Activated CD4-positive, alpha-beta T cell treated with anti-CD3 and anti-CD28 coated beads for 1 hour (primary cell): ENCODE data around the gene SLC1A1.
"Not testable (repeated sequence)": the region's sequence is repeated elsewhere in the genome, so short reads cannot be mapped to it uniquely, and the experiment has no call there.

Experiments
- DNase-seq: peaks from one replicate; pipeline ENCODE4 v3.0.0-alpha.2; 2020

The SLC1A1 gene

DNA sequence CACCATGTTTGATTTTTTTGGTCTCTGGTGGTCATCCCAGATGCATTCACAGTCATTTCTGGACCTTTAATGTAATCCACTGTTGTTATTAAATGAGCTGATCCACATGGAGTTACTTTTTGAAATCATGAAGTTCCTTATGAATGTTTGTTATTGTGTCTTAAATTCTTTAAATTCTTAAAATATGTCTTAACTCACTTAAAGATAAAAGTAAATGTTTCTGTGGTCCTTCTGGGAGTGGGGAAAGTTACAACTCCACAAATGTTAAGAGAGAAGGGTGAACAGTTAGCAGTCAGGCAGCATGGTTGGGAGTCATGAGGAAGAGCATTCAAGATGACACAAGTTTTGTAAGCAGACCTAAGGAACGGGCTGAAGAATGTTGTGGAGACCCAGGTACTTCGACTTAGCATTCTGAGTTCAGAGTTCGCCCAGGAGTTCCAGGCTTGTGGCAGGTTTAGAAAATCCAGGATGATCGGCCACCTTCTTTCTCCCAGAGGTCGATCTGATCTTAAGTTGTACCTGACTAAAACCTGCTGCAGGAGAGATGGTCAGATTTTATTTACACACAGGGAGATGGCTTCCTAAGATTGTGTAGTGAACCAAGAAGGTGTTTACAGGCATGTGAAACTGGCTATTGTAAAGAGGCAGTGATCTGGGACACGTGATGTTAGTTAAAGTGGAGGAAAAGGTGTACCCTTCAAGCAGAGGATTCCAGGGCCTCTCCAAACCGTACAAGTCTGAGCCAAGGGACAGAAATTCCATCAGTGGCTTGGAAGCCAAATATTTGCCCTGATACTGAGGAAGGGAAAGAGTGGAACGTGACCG, 17.2 kb downstream of the SLC1A1 start:
- DNase-seq = no peak

DNA sequence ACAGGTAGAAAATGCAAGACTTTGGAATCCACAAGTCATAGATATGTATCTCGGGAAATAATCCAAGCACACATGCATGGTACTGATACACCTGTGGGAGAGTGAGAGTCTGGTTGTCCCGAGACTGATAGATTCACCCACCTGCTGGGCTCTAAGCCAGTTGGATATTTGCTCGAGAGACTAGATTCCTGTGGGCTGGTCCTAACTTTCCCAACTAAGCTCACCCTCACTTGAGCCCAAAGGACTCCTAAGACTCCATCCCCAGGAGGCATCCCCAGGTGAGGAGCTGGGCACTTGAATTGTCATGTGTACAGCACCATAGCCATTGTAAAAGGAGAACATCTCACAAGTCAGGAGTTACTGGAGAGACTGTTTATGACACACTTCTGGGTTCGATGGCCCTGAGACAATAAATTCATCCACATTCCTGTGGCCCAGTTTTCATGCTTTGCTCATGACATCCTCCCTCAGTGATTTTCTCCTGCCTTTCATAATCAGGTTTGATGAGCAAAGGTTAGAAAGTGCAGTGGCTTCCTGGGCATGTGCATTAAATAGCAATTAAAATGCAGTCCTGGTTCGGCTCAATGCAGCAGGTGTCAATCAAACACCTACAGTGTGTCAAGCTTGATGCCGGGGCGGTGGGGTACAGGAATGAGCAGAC, 18.1 kb downstream of the SLC1A1 start:
- DNase-seq = no peak

DNA sequence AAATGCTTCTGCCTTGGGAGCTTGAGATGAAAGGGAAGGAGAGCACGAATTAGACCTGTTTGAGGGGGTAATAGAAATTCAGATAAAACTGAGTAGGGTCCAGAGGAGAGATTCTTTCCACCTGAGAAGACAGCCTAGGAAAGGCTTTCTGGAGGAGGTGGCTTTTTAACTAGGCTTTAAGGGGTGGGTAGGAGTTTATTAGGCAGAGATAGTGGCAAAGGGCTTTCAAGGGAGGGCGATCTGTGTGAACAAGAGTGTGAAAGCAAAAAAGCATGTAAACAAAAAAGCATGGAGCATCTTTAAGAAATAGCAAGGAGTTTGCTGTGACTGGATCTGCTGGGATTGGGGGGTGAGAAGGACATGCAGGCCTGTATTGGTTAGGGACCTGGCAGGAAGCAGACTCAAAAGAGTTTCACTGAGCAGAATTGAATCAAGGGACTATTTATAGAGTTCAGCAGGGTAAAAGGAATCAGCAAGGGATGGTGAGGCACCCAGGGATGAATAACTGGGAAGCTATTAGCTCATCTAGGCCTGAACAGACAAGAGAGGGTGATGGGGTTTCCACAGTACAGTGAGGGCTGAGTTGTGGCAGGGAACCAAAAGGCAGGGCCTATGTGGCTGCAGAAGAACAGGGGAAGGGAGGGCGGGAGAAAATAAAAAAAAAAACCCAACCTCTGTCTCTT, 18.8 kb downstream of the SLC1A1 start:
- no peak for DNase-seq

DNA sequence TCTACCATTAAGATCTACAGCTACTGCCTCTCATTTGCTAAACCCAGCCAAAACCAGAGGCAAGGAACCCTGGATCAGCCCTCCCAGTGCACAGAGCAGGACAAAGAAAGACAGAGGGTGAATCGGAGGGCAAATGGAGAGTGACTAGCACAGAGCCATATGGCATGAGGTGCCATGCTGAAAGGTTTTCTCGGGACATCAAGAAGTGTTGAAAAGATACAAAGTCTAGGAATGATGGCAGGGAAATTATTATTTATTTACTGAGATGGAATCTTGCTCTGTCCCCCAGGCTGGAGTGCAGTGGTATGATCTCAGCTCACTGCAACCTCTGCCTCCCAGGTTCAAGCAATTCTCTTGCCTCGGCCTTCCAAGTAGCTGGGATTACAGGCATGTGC, 19.3 kb downstream of the SLC1A1 start:
- DNase-seq = no peak

DNA sequence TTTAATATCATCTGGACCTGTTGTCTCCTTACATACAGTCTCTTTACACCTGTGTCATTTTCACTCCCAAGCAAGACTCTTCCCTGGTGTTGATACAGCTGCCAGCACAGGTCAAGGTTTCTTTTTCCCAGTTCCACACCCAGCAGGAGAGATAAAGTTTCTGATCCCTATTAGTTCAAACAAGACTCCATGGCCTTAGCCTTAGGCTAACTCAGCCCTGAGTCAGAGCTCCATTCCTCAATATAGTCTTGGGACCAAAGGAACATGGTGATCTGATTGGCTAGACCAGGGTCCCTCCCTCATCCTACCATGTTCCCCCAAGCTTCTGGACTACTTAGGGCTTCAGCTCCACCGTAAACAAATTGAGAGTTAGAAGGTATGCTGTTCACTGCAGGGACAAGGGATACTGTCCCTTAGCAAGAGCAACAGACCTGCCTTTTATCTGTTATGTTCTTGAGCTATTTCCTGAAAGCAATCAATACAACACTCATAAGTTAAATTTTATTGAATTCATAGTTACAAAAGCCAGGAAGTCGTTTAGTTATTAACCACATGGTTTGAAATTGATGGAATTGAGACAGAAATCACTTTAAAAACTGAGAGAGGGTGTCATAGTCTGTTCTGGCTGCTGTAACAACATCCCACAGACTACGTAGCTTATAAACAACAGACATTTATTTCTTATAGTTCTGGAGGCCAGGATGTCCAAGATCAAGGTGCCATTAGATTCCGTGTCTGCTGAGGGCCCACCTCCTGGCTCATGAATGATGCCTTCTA, 20.5 kb downstream of the SLC1A1 start:
- no peak for DNase-seq

DNA sequence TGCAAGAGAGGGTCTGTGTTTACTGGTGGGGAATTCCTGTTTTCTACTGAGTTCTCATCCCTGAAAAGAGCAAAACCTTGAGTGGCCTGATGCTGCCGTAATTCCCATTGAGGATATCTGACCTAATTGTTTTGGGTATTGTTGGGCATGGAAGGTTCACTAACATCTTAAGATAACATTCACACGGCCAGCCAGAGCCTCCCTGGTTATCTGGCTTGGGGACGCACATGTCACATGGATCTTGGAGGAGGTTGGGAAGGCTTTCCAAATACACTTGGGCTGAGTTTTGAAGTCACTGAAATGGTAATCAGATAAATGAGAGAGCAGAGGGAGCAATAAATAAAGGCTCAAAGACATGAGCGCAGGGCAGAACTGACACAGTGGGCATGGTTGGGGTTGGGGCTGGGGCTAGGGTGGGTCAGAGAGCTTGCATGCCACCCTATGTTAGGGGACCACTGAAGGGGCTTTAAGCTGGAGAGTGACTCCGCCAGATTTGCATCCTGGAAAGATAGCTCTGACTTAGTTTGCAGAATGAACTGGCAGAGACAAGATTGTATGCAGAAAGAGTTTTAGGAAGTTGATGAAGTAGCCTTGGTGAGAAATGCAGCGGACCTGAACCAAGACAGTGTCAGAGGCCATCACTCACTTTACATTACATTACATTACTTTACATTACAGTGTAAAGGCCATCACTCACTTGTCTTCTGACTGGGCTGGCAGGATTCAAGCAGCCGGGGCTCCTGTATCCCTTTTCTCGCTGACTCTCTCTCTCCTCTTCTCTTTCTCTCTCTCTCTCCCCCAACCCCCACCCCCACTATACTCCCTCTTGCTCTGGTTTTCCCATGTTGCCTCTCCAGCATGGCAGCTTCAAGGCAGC, 24.2 kb downstream of the SLC1A1 start:
- DNase-seq = no peak

DNA sequence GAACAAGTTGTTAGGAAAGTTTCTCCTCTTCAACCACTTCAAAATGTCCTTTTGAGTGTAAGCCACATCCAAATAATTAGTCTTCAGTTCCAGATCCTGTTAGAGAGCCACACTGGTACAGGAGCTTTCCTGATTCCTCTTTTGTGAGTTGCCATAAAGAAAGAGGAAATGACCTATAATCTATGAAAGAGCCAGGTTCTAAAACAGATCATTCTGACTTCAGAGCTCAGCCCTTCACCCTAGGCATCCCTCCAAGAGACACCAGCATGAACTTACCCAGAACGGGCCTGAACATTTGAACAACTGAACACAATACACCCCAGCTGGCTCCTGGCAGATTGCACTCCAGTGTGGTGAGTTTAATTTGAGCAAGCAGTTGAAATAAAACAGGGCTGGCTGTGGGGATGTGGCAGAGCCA, 25.7 kb downstream of the SLC1A1 start:
- DNase-seq = no peak

DNA sequence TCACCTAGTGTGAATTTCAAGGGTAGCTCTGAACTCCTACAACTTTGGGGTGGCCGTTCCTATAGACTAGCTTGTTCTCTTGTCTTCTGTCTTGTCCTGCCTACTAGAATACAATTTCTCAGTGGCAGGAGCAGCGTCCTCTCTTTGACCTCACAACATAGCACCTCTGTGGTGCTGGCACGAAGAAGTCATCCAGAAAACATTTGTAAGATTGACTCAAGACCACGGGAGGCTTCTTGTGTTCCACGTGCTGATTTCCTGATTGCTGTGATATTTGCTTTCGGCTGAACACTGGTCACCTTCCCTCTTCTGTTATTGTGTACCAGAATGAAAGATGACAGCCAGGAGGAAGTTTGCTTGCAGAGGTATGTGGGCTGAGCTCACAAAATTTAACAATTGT, 27.0 kb downstream of the SLC1A1 start:
- no peak for DNase-seq

DNA sequence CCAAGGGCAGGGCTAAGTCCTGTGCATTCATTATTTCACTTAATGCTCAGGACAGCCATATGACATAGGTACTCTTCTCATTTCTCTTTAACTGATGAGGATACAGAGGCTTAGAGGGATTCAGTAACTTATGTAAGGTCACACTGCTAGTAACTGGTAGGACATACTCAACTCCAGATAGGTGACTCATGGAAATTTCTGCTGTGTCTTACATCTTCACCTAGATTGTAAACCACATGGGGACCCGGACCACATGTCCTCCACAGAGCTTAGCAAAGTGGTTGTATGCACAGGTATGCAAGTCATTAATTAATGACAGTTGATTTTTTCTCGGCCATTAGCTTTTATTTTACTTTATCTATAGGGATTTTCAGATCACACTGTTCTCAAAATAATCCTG, 29.3 kb downstream of the SLC1A1 start:
- DNase-seq = no peak

DNA sequence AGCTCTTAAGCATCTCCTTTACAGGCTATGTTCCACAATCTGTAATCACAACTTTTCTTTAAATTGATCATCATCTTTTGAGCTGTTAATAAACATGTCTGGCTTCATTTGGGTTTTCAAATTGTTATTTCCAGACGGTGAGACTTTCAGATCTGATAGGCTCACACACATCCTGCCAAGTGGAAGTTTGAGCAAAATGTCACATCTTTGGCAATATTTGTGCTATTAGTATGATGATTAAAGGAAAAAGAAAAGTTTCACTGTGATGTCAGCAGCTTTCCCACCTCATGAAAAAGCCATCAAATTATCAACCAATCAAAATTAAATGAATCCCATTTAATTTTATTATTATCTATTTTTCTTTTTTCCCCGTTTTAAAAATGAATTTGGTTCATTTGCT, 29.8 kb downstream of the SLC1A1 start:
- no peak for DNase-seq

DNA sequence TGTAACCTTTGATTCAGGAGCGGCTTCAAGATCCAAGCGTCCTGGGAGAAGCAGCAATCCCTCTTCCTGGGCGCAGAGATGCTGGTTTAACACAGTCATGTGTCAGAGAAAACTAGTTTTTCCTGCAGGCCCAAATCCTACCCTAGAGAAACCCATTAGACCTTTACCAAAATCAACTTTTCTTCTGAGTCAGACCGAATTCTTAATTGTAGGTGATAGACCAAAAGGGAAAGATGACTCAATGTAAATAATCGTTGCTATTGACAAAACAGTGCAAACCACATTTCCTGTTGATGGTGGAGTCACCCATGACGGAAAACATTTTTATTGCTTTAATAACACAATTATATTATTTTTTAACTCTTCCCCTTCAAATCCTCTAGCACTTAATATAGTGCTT, 40.1 kb downstream of the SLC1A1 start:
- no peak for DNase-seq

DNA sequence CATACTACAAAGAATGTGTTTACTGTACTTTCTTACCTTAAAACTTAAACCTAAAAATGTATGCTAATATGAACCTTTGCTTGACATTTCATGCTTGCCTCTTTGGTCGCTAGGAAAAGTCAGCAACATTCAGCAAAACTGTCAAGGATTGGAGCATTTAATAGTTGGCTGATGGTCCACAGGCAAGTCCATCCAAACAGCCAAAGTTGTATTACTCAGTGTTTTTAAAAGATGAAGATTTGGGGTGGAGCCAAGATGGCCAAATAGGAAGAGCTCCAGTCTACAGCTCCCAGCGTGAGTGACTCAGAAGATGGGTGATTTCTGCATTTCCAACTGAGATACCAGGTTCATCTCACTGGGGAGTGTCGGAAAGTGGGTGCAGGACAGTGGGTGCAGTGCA, 40.6 kb downstream of the SLC1A1 start:
- not testable (repeated sequence) for DNase-seq

DNA sequence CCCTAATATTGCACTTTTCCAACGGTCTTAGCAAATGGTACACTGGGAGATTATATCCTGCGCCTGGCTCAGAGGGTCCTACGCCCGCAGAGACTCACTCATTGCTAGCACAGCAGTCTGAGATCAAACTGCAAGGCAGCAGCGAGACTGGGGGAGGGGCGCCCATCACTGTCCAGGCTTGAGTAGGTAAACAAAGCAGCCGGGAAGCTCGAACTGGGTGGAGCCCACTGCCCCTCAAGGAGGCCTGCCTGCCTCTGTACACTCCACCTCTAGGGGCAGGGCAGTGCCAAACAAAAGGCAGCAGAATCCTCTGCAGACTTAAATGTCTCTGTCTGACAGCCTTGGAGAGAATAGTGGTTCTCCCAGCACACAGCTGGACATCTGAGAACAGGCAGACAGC, 41.1 kb downstream of the SLC1A1 start:
- not testable (repeated sequence) for DNase-seq

DNA sequence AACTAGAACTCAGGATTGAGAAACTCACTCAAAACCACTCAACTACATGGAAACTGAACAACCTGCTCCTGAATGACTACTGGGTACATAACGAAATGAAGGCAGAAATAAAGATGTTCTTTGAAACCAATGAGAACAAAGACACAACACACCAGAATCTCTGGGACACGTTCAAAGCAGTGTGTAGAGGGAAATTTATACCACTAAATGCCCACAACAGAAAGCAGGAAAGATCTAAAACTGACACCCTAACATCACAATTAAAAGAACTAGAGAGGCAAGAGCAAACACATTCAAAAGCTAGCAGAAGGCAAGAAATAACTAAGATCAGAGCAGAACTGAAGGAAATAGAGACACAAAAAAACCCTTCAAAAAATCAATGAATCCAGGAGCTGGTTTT, 43.6 kb downstream of the SLC1A1 start:
- DNase-seq = not testable (repeated sequence)

DNA sequence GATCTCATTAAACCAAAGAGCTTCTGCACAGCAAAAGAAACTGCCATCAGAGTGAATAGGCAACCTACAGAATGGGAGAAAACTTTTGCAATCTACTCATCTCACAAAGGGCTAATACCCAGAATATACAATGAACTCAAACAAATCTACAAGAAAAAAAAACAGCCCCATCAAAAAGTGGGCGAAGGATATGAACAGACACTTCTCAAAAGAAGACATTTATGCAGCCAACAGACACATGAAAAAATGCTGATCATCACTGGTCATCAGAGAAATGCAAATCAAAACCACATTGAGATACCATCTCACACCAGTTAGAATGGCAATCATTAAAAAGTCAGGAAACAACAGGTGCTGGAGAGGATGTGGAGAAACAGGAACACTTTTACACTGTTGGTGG, 45.9 kb downstream of the SLC1A1 start:
- DNase-seq = not testable (repeated sequence)

DNA sequence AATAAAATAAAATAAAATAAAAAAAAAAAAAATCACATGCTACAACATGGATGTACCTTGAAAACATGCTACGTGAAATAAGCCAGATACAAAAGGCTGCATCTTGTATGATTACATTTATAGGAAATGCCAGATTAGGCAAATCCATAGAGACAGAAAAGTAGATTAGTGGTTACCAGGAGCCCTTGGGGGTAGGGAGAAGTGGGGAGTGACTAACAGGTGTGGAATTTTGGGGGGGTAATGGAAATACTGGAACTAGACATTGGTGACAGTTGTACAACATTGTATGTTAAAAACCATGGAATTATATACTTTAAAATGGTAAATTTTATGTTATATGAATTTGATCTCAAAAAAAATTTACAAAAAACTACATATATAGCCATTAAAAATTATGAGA, 47.3 kb downstream of the SLC1A1 start:
- no peak for DNase-seq

DNA sequence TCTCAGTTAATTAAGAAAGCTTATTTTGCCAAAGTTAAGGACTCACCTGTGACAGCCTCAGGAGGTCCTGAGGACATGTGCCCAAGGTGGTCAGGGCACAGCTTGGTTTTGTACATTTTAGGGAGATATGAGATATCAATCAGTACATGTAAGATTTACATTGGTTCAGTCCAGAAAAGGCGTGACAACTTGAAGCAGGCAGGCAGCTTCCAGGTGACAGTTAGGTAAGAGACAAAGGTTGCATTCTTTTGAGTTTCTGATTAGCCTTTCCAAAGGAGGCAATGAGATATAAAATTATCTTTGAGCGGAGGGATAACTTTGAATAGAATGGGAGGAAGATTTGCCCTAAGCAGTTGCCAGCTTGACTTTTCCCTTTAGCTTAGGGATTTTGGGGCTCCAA, 47.8 kb downstream of the SLC1A1 start:
- no peak for DNase-seq

DNA sequence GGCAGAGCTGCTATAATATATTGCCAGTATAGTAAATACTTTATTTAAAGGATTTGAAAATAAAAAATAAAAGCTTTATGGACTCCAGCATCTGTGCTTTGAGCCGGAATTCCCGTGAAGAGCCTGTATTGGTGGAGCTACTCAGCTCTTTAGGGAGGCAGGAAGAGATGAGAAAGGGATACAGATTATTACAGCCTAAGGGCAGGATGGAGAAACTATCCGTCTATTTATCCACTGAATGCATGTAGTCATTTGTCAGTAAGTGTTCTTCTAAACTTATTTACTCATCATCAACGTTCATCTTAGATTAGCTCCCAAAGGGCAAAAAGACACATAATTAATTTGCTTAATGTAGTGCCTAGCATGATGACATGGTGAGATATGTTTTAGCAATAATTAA, 48.4 kb downstream of the SLC1A1 start:
- DNase-seq = no peak

DNA sequence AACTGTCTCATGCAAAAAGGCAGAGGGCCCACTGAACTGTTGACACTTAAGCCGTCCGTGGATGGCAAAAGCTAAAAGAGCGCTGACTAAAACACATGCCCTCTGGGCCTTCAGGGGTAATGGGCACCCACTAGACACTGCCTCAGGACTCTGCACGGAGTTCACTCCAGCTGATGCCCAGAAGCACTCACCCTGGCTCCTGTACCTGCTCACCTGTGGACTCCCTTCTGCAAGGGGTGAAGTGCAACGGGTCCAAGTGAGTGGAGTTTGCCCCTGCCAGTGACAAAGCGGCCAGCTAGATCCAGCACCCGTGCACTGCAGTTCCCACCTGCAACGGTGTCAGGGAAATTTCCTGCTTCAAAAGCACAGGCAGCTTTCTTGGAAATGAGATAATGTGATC, 50.2 kb downstream of the SLC1A1 start:
- no peak for DNase-seq

DNA sequence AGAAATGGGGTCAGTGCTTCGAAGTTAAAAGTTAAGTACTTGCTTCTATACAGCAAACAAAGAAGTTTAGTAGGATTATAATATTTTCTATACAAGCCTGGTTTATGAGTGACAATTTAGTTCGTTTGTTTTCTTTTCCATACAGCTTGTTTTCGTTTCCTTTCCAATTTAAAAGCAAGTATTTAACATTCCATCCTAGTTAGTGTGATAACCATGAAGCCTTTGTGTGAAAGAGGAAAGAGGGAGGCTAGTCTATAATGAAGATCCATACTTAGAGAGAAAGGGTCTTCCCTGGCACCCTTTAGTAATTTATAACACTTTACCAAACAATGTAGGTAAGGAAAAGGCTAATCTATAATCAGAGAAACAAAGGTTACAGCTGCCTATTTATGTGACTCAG, 51.0 kb downstream of the SLC1A1 start:
- no peak for DNase-seq

DNA sequence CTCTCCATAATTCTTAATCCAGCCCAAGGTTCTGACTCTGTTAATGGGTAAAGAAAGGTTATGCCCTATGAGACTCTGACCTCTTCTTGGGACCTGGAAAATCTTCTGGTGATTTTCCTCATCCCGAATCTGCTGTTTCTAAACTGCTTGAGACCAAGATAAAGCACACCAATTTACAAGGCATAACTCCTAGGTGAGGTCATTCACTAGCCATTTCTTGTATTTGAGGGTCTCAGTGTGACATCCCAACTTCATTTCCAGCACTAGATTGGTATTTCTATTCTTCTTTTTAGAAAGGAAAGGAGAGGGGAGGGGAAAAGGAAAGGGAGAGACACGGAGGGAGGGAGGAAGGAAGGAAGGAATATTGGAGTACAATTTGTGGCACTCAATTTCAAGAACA, 51.6 kb downstream of the SLC1A1 start:
- DNase-seq = no peak

DNA sequence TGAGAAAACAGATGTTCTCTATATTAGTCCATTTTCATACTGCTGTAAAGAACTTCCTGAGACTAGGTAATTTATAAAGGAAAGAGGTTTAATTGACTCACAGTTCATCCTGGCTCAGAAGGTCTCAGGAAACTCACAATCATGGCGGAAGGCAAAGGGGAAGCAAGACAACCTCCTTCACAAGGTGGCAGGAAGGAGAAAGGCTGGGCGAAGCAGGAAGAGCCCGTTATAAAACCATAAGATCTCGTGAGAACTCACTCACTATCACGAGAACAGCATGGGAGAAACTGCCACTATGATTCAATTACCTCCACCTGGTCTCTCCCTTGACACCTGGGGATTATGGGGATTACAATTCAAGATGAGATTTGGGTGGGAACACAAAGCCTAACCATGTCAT, 54.4 kb downstream of the SLC1A1 start:
- not testable (repeated sequence) for DNase-seq
